HCT116 (cell line): ENCODE measurements around the gene GRHL3. TPM values are rescaled to one million over a fixed set of nuclear protein-coding genes. Genes with fewer than 3 reads are reported as not detected.
A peak's percentile ranks its signal among the peaks of the same experiment; 100 is the strongest.

ENCODE experiments used
- ATAC-seq: fragments of 200-7000 bp; cut with Tn5 transposase; 2 replicates; pipeline ENCODE4 v1.9.1; 2020; ENCODE audit warnings: mild to moderate bottlenecking, moderate library complexity
- BruUV-seq: library from RNA; stranded (reverse); fragments of 400-500 nt; replicated peaks from 2 replicates; lab custom pipeline; 2021; lab: Mats Ljungman, UMichigan
- CTCF ChIA-PET: fragments of 300-600 bp; sonication (Branson Sonifier 250); formaldehyde crosslinking; loops from one replicate; lab custom pipeline; 2021; ENCODE audit warnings: antibody characterized with exemption; lab: Charles Lee
- POLR2A ChIA-PET: fragments of 300-600, 350-600 bp; sonication (Branson Sonifier 250); formaldehyde crosslinking; loops from one replicate; lab custom pipeline; 2021; ENCODE audit warnings: antibody characterized with exemption; lab: Charles Lee
- RAD21 ChIA-PET, 2 experiments: fragments of 300-600 bp; sonication (Branson Sonifier 250); formaldehyde crosslinking; loops; one replicate each; lab custom pipeline; 2023; ENCODE audit warnings: low total read pairs in 2 of 2; ENCODE audit not compliant: uncharacterized antibody in 2 of 2, unreplicated experiment in 2 of 2, low non-redundant PET in 1 of 2; lab: Charles Lee
- DNase-seq: peaks from one replicate; pipeline ENCODE4 v3.0.0-alpha.2; 2010; ENCODE audit warnings: low read depth, low spot score
- H2AFZ ChIP-seq: fragments of 200-600 bp; shearing (Covaris generic), sonication (generic); 2 replicates; pipeline ENCODE4 v1.6.1; 2017; ENCODE audit warnings: low read depth, mixed run types, mixed read lengths, antibody characterized with exemption, low read length; ENCODE audit not compliant: poor library complexity, severe bottlenecking
- H3K27ac ChIP-seq: 2 replicates; pipeline ENCODE4 v1.5.1; 2012; ENCODE audit warnings: low read depth, low read length
- H3K27me3 ChIP-seq: fragments of 200-600 bp; sonication (generic); 2 replicates; pipeline ENCODE4 v1.6.1; 2016; ENCODE audit warnings: mixed run types, low read length, mixed read lengths; ENCODE audit not compliant: insufficient read depth
- H3K36me3 ChIP-seq, 2 experiments: fragments of 200-500 bp in 1 of 2; fragments of 200-600 bp in 1 of 2; sonication (Bioruptor generic) in 1 of 2; sonication (generic) in 1 of 2; 2 replicates each; pipeline versions ENCODE4 v1.5.1 to v1.6.1; 2014 to 2016; ENCODE audit warnings: low read length in 2 of 2, inconsistent platforms in 1 of 2, mixed read lengths in 1 of 2, mixed run types in 1 of 2; ENCODE audit not compliant: insufficient read depth in 2 of 2, control insufficient read depth in 1 of 2
- H3K4me1 ChIP-seq, 2 experiments: fragments of 200-600 bp in 1 of 2; sonication (generic) in 1 of 2; 2 replicates each; pipeline versions ENCODE4 v1.5.1 to v1.6.1; 2012 to 2017; ENCODE audit warnings: low read length in 2 of 2, inconsistent platforms in 1 of 2, mild to moderate bottlenecking in 1 of 2, mixed read lengths in 1 of 2, mixed run types in 1 of 2, moderate library complexity in 1 of 2; ENCODE audit not compliant: insufficient read depth in 2 of 2, control insufficient read depth in 1 of 2
- H3K4me2 ChIP-seq: fragments of 200-600 bp; sonication (generic); 2 replicates; pipeline ENCODE4 v1.6.1; 2017; ENCODE audit warnings: mixed run types, low read length, mixed read lengths
- H3K4me3 ChIP-seq, 2 experiments: fragments of 200-600 bp in 1 of 2; sonication (generic) in 1 of 2; replicated peaks in 1 of 2; 2 replicates each; pipeline ENCODE4 v1.5.1; 2011 to 2016; ENCODE audit warnings: low read length in 2 of 2, control low read depth in 1 of 2, low read depth in 1 of 2, mild to moderate bottlenecking in 1 of 2, mixed read lengths in 1 of 2, mixed run types in 1 of 2
- H3K79me2 ChIP-seq: fragments of 200-600 bp; sonication (generic); 2 replicates; pipeline ENCODE4 v1.6.1; 2017; ENCODE audit warnings: mild to moderate bottlenecking, mixed run types, low read length, moderate library complexity, mixed read lengths; ENCODE audit not compliant: insufficient read depth
- H3K9ac ChIP-seq: fragments of 200-600 bp; sonication (generic); 2 replicates; pipeline ENCODE4 v1.6.1; 2016; ENCODE audit warnings: low read length, mixed read lengths
- H3K9me2 ChIP-seq: fragments of 200-600 bp; sonication (generic), shearing (Covaris generic); 2 replicates; pipeline ENCODE4 v1.6.1; 2017; ENCODE audit warnings: mixed run types, mild to moderate bottlenecking, moderate library complexity; ENCODE audit not compliant: insufficient read depth
- H3K9me3 ChIP-seq, 2 experiments: fragments of 200-500 bp in 1 of 2; fragments of 200-600 bp in 1 of 2; sonication (Bioruptor generic) in 1 of 2; sonication (generic) in 1 of 2; 2 replicates each; pipeline ENCODE4 v1.6.1; 2014 to 2017; ENCODE audit warnings: low read length in 2 of 2, mixed read lengths in 2 of 2, inconsistent platforms in 1 of 2, low read depth in 1 of 2, mild to moderate bottlenecking in 1 of 2, mixed run types in 1 of 2, moderate library complexity in 1 of 2; ENCODE audit not compliant: control insufficient read depth in 1 of 2, insufficient read depth in 1 of 2
- H4K20me1 ChIP-seq: fragments of 200-600 bp; sonication (generic), shearing (Covaris generic); 2 replicates; pipeline ENCODE4 v1.6.1; 2017; ENCODE audit warnings: mixed run types, mild to moderate bottlenecking, moderate library complexity; ENCODE audit not compliant: insufficient read depth
- ATF3 ChIP-seq: IDR thresholded peaks from 2 replicates; pipeline ENCODE4 v1.6.1; 2012
- CBX3 ChIP-seq: IDR thresholded peaks from 2 replicates; pipeline ENCODE4 v1.6.1; 2012; ENCODE audit warnings: low read depth
- CEBPB ChIP-seq: IDR thresholded peaks from 2 replicates; pipeline ENCODE4 v1.6.1; 2012; ENCODE audit warnings: low read depth
- CTCF ChIP-seq, 3 experiments: fragments of 200-600 bp in 1 of 3; sonication (generic) in 1 of 3; IDR thresholded peaks in 2 of 3; conservative IDR thresholded peaks in 1 of 3; 2 replicates each; pipeline ENCODE4 v1.5.1; 2012 to 2017; ENCODE audit warnings: low read depth in 2 of 3, low read length in 2 of 3, antibody characterized with exemption in 1 of 3, borderline replicate concordance in 1 of 3, control low read depth in 1 of 3, mild to moderate bottlenecking in 1 of 3, mixed read lengths in 1 of 3, mixed run types in 1 of 3, moderate library complexity in 1 of 3; ENCODE audit not compliant: insufficient read depth in 1 of 3
- ELF1 ChIP-seq: IDR thresholded peaks from 2 replicates; pipeline ENCODE4 v1.6.1; 2012; ENCODE audit warnings: low read depth, borderline replicate concordance
- EZH2 ChIP-seq: fragments of 200-600 bp; sonication (generic); IDR thresholded peaks from 2 replicates; pipeline ENCODE4 v1.6.1; 2017; ENCODE audit warnings: antibody characterized with exemption, mixed run types
- EZH2phosphoT487 ChIP-seq: fragments of 200-600 bp; IDR thresholded peaks from 2 replicates; pipeline ENCODE4 v1.6.1; 2018; ENCODE audit warnings: antibody characterized with exemption, borderline replicate concordance
- FOSL1 ChIP-seq: IDR thresholded peaks from 2 replicates; pipeline ENCODE4 v1.6.1; 2012; ENCODE audit warnings: low read depth
- JUND ChIP-seq: IDR thresholded peaks from 2 replicates; pipeline ENCODE4 v1.6.1; 2012
- MAX ChIP-seq: IDR thresholded peaks from 2 replicates; pipeline ENCODE4 v1.6.1; 2012
- POLR2A ChIP-seq: IDR thresholded peaks from 2 replicates; pipeline ENCODE4 v1.7.0; 2011; ENCODE audit warnings: borderline replicate concordance; ENCODE audit not compliant: insufficient read depth, insufficient read length; ENCODE audit errors: extremely low read depth
- POLR2AphosphoS5 ChIP-seq: IDR thresholded peaks from 2 replicates; pipeline ENCODE4 v1.6.1; 2011; ENCODE audit warnings: mild to moderate bottlenecking, low read depth, low read length, moderate library complexity
- RAD21 ChIP-seq: IDR thresholded peaks from 2 replicates; pipeline ENCODE4 v1.6.1; 2012; ENCODE audit warnings: low read depth, mild to moderate bottlenecking
- SIN3A ChIP-seq: IDR thresholded peaks from 2 replicates; pipeline ENCODE4 v1.6.1; 2012; ENCODE audit warnings: low read depth
- SP1 ChIP-seq: IDR thresholded peaks from 2 replicates; pipeline ENCODE4 v1.6.1; 2012; ENCODE audit warnings: low read depth
- SRF ChIP-seq: IDR thresholded peaks from 2 replicates; pipeline ENCODE4 v1.6.1; 2012; ENCODE audit warnings: low read depth
- TCF7L2 ChIP-seq: IDR thresholded peaks from 2 replicates; pipeline ENCODE4 v1.7.0; 2011; ENCODE audit warnings: borderline replicate concordance, inconsistent platforms; ENCODE audit not compliant: insufficient read depth, insufficient read length; ENCODE audit errors: extremely low read depth
- YY1 ChIP-seq: IDR thresholded peaks from 2 replicates; pipeline ENCODE4 v1.6.1; 2011; ENCODE audit warnings: low read length, low read depth, moderate library complexity, mild to moderate bottlenecking; ENCODE audit not compliant: insufficient replicate concordance; ENCODE audit errors: extremely low read depth
- ZBTB33 ChIP-seq: IDR thresholded peaks from 2 replicates; pipeline ENCODE4 v1.6.1; 2011; ENCODE audit warnings: mild to moderate bottlenecking, low read length, moderate library complexity; ENCODE audit not compliant: insufficient replicate concordance; ENCODE audit errors: extremely low read depth
- ZFX ChIP-seq: fragments of 450-650 bp; IDR thresholded peaks from 2 replicates; pipeline ENCODE4 v1.6.1; 2017
- intact Hi-C: fragments of 100-400 bp; cut with micrococcal nuclease; formaldehyde crosslinking; loops from 2 replicates; pipeline ENCODE4 v1.10.0; 2022
- total RNA-seq: library from RNA; stranded (reverse); gene quantifications from one replicate; pipeline ENCODE4 v1.2.1, GENCODE V29; 2021; ENCODE audit not compliant: unreplicated experiment

The GRHL3 gene
- total RNA-seq, 1 experiment from 2014 or later = 1.0 TPM

- TF ChIP-seq SIN3A = no peak; the same call in 1 of the 2 replicates
- no peak for TF ChIP-seq POLR2AphosphoS5
- TF ChIP-seq YY1 = no peak
Observed at GRCh38 chr1:24316645-24317044, 2.5 kb upstream of the GRHL3 start (continued).

- no peak for DNase-seq
- no peak for TF ChIP-seq ZBTB33
- no peak for TF ChIP-seq ELF1
- TF ChIP-seq RAD21 = no peak
- no peak for TF ChIP-seq SIN3A
- TF ChIP-seq EZH2phosphoT487 = no peak
- no peak for TF ChIP-seq EZH2
- peak; percentile 44; the same call in 1 of the 2 replicates for TF ChIP-seq CBX3
- TF ChIP-seq JUND = peak; percentile 73
- TF ChIP-seq TCF7L2 = peak; percentile 8
- no peak for TF ChIP-seq POLR2A
- no peak for TF ChIP-seq ZFX
- no peak for TF ChIP-seq POLR2AphosphoS5
- peak; percentile 81 for TF ChIP-seq FOSL1
- TF ChIP-seq CTCF (IDR thresholded peaks at IDR 0.05 in 2 of 3, conservative IDR thresholded peaks at IDR 0.05 in 1 of 3; ENCODE audit: borderline replicate concordance in 1 of 3, insufficient read depth in 1 of 3, low read depth in 2 of 3, low read length in 2 of 3) = no peak
- no peak for TF ChIP-seq SRF
- TF ChIP-seq MAX = peak; percentile 64
- no peak for TF ChIP-seq ATF3
- TF ChIP-seq SP1 = no peak
- peak; percentile 90 for TF ChIP-seq CEBPB
Observed at GRCh38 chr1:24317081-24317480, 2.1 kb upstream of the GRHL3 start.

More at GRCh38 chr1:24317081-24317480, 2.1 kb upstream of the GRHL3 start:
- Histone ChIP-seq H3K4me3 (no peak overlapping the region), H3K9me2 (no peaks in the 10 kb centered on the region), H3K4me1 (peaks cover 33 to 64% of the 10 kb centered on the region in 2 experiments), H3K9me3 (no peaks in the 10 kb centered on the region), H3K36me3 (no peaks in the 10 kb centered on the region), H3K27me3 (peaks cover 29% of the 10 kb centered on the region), H3K79me2 (no peaks in the 10 kb centered on the region), H3K9ac (no peak overlapping the region), H3K4me2 (peak overlapping the region; percentile 52), H3K27ac (no peak overlapping the region), H2AFZ (no peak overlapping the region), H4K20me1 (no peaks in the 10 kb centered on the region)
- POLR2A ChIA-PET = interaction anchor here (1.0 kb wide), 1 partner anchor 111 kb away, joined by 3 read pairs; no protein-coding TSS in a partner anchor
- BruUV-seq = no TSS peak
- ATAC-seq = peak; percentile 26; the same call in 1 of the 2 replicates
- RAD21 ChIA-PET = interaction anchor here in 1 of 2 experiments (0.6 kb wide), 1 partner anchor 117 kb away, joined by 3 read pairs; no protein-coding TSS in a partner anchor
- intact Hi-C loops = no loop called here
- CTCF ChIA-PET = interaction anchor here (1.3 to 1.7 kb wide), 2 partner anchors 12 to 75 kb away, joined by 3 to 4 read pairs; no protein-coding TSS in a partner anchor
